HG02840 (cell line): ENCODE data around the gene RPAP3.

ENCODE experiments used
- ATAC-seq: cut with Tn5 transposase; IDR thresholded peaks from one replicate; pipeline ENCODE4 v1.9.1; 2021; ENCODE audit warnings: mild to moderate bottlenecking, moderate library complexity, moderate number of reproducible peaks; ENCODE audit not compliant: unreplicated experiment, low FRiP score

RPAP3 gene

GRCh38 chr12:47722941-47723631 lies 17.3 kb upstream of the RPAP3 start:
- no peak for ATAC-seq

GRCh38 chr12:47722136-47722834 lies 16.5 kb upstream of the RPAP3 start:
- ATAC-seq: no peak

- ATAC-seq: no peak
These were observed 15.7 kb upstream of the RPAP3 start for GRCh38 chr12:47721431-47721973.

DNA sequence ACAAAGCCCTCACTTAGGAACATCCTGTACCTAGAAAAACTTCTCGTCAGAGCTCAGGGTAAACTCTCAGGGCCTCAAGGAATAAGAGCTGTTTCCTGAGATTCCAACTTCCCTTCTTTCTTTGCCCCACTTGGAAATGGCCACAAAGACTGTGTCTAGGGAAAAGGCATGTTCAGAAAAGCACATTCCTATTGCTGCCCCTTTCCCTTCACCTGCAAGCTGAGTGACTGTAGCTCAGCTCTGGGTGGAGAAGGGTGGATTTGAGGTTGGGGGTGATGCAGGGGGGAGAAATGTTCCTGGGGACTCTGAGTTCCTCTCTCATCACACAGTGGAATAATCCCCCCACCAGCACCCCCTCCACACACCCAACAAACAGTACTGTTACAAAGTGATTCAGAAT lies 12.7 kb upstream of the RPAP3 start:
- ATAC-seq: no peak

GRCh38 chr12:47717443-47718193 lies 11.8 kb upstream of the RPAP3 start:
- no peak for ATAC-seq

DNA sequence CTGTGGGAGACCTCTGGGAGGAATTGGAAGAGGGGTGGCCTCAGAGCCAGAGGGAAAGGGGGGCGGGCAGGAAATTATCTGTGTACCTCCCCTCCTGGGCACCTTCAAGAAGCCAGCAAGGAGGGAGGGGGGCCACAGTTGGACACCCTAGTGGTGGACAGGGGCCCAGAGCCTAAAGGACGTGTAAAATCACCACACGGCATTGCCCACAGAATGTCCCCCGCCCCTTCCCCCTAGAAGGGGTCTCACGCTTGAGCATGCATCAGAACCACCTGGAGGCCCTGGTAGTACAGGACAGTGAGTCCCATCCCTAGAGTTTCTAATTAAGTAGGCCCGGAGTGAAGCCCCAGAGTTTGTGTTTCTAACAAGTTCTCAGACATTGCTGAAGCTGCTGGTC lies 11.2 kb upstream of the RPAP3 start:
- no peak for ATAC-seq

DNA sequence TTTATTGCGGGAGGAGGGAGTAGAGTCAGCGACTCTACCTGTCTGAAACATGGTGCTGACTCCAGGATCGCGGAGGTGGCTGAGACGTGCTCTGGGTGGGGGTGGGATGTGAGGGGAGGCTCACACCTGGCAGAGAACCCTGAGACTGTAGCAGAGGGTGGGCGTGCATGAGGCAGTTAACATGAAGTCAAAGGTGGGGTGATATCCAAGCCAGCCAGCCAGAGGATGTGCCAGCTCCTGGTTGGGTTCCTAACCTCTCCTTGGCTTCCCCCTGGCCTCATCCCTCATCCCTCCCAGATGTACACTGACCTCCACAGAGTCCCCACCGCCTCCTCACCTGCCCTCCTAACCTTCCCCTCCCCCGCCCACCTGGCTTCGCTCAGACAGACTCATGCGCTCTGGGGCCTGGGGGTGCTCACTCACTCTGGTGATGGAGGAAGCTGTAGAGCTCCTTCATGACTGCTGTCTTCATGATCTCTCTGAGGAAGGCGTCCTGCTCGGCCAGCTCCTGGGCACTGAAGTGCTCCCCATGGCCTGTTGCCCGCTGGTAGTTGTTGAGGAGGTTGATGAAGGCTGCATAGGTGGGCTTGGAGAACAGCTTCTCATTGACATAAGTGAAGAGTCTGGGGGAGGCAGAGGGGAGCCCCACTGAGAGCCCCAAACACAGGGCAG lies 10.2 kb upstream of the RPAP3 start:
- no peak for ATAC-seq

- ATAC-seq: no peak
These were observed 9.6 kb upstream of the RPAP3 start for GRCh38 chr12:47715393-47715876.

GRCh38 chr12:47714826-47715386 lies 9.1 kb upstream of the RPAP3 start:
- ATAC-seq: no peak

- no peak for ATAC-seq
These were observed 6.3 kb upstream of the RPAP3 start for GRCh38 chr12:47712171-47712570.

GRCh38 chr12:47711448-47711847 lies 5.6 kb upstream of the RPAP3 start:
- ATAC-seq: no peak

DNA sequence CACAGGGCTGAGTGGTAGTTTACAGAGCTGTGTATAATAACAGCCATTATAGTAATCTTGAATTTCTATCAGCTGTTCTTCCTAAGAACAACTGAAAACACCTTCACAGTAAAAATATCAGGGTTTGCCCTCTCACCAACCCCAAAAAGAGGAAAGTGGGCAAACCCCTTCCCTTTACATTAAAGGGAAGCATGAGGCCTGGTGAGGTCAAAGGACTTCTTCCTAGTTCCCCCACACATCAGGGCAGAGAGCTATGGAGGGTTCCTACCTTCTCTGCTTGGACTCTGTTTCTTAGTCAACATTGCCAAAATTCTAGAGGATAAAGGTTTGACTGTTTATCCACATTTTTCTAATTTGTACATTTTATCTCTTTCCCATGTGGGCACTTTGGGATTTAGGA lies 4.4 kb upstream of the RPAP3 start:
- no peak for ATAC-seq

DNA sequence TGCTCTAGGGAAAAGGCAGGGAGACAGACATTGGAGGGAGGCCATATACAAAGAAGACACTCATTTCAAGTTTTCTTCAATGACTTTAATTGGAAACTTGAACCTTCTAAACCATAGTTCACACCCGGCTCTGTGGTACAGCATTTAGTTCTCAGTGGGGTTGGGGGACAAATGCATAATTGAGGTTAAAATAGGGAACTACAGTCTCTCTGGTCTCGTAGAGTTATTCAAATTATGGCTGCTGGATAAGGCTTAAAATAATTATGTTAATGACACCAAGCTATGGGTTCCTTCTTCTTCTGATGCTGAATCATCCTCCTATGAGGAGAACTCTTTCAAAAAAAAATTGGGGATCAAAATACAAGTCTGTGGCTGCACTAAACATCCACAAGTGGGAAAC lies 3.8 kb upstream of the RPAP3 start:
- ATAC-seq: no peak

DNA sequence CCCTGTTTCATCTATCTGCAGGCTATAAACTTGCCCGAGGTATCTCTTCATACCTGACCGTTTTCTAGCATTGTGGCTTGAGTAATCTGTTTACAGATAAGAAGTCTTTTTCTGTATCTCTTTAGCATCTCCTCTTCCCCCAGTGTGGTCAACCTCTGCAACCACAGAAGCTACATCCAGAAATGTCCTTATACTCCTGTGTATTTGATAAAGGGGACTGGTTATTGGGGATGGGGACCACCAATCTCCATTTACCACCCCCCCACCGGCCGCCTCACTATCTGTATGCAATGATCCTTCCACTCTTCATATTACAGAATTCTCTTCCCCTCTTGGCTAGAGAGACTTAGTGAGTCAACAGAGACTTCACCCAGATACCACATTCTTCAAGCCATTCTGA lies 3.4 kb upstream of the RPAP3 start:
- no peak for ATAC-seq

GRCh38 chr12:47707905-47708543 lies 2.2 kb upstream of the RPAP3 start:
- no peak for ATAC-seq

DNA sequence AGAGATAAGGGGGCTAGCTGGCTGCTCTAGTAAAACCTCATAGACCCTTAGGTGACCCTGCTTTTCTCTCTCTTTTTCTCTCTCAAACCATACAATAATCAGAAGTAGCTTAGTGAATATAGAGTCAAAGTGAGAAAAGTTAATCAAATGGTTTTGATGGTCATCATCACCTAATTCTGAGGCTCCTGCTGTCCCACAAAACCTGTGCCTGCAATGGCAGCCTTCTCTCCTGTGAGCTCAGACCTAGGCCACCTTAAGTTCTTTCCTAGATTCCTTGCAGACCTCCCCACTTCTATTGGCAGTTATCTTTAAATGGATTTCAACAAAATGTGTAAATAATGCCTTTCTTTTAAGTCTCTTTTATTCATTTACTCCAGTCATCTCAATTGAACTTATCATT lies 1.5 kb upstream of the RPAP3 start:
- ATAC-seq: no peak

- ATAC-seq: no peak
These were observed 633 bp downstream of the RPAP3 start for GRCh38 chr12:47705229-47705565.

DNA sequence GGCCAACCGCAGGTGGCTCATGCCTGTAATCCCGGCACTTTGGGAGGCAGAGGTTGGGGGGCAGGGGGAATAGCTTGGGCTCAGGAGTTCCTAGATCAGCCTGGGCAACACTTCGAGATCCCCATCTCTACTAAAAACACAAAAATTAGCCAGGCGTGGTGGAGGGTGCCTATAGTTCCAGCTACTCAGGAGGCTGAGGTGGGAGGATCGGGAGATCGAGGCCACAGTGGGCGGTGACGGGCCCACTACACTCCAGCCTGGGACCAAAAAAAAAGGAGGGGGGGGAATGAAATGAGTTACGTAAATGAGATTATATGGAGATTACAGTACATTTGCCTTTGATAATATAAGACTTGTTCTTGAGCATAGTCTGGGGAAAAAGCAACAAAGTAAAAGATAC lies 1.1 kb downstream of the RPAP3 start:
- no peak for ATAC-seq

- ATAC-seq: no peak
These were observed 5.6 kb downstream of the RPAP3 start for GRCh38 chr12:47700263-47700662.

- ATAC-seq: no peak
These were observed 7.2 kb downstream of the RPAP3 start for GRCh38 chr12:47698631-47699030.
